Left ventricle myocardium superior (tissue), 1 donor: ENCODE results near the gene NR2F1-AS1. TPM values are rescaled to one million over a fixed set of nuclear protein-coding genes. Genes with fewer than 3 reads are reported as not detected.
"Not testable (repeated sequence)": the region's sequence is repeated elsewhere in the genome, so short reads cannot be mapped to it uniquely, and the experiment has no call there.

Experiments used
- ATAC-seq: fragments of 200-7000 bp; cut with Tn5 transposase; one replicate; pipeline ENCODE4 v1.9.1; 2020; ENCODE audit warnings: mild to moderate bottlenecking, moderate library complexity
- DNase-seq: peaks from one replicate; pipeline ENCODE4 v3.0.0-alpha.2; 2020
- intact Hi-C: fragments of 100-400 bp; cut with micrococcal nuclease; formaldehyde crosslinking; loops from one replicate; pipeline ENCODE4 v1.11.0; 2022
- total RNA-seq: library from RNA; stranded (reverse); fragmentation: NEBNext Ultra II Directional; extraction: Animal tissue kit (Norgen Biotek cat#: 25700); gene quantifications from one replicate; pipeline ENCODE4 v1.2.1, GENCODE V29; 2021
- donor health status: DM: no; HTN: yes; CAD: no; lungs with severe emphysema.

The NR2F1-AS1 gene
- total RNA-seq, 1 donor from 2014 or later: 0.57 TPM

GRCh38 chr5:93411716-93412115 lies 169.3 kb downstream of the NR2F1-AS1 start:
- intact Hi-C loops: no loop called here
- ATAC-seq (no peak), DNase-seq (no peak)

GRCh38 chr5:93409691-93410090 lies 171.3 kb downstream of the NR2F1-AS1 start:
- no peak for ATAC-seq
- intact Hi-C loops: no loop called here
- DNase-seq: no peak

- intact Hi-C loops: no loop called here
- DNase-seq (no peak), ATAC-seq (no peak)
Observed at GRCh38 chr5:93407454-93407853, 173.6 kb downstream of the NR2F1-AS1 start.

- DNase-seq: no peak
- ATAC-seq: no peak
- intact Hi-C loops: no loop called here
Observed at GRCh38 chr5:93406971-93407401, 174.0 kb downstream of the NR2F1-AS1 start.

- intact Hi-C loops: no loop called here
- no peak for DNase-seq
- ATAC-seq: no peak
Observed at GRCh38 chr5:93404246-93404645, 176.8 kb downstream of the NR2F1-AS1 start.

GRCh38 chr5:93403141-93403928 lies 177.7 kb downstream of the NR2F1-AS1 start:
- intact Hi-C loops: no loop called here
- ATAC-seq: no peak
- DNase-seq: no peak

GRCh38 chr5:93402451-93402850 lies 178.6 kb downstream of the NR2F1-AS1 start:
- intact Hi-C loops: no loop called here
- ATAC-seq (no peak), DNase-seq (no peak)

- intact Hi-C loops: no loop called here
- DNase-seq (no peak), ATAC-seq (no peak)
Observed at GRCh38 chr5:93401634-93402213, 179.3 kb downstream of the NR2F1-AS1 start.

- DNase-seq: no peak
- no peak for ATAC-seq
- intact Hi-C loops: no loop called here
Observed at GRCh38 chr5:93399675-93400074, 181.3 kb downstream of the NR2F1-AS1 start.

GRCh38 chr5:93395971-93396379 lies 185.0 kb downstream of the NR2F1-AS1 start:
- no peak for ATAC-seq
- no peak for DNase-seq
- intact Hi-C loops: no loop called here

- no peak for DNase-seq
- no peak for ATAC-seq
- intact Hi-C loops: no loop called here
Observed at GRCh38 chr5:93395010-93395409, 186.0 kb downstream of the NR2F1-AS1 start.

- intact Hi-C loops: no loop called here
Observed at GRCh38 chr5:93394301-93394700, 186.7 kb downstream of the NR2F1-AS1 start.

GRCh38 chr5:93391169-93391568 lies 189.8 kb downstream of the NR2F1-AS1 start:
- intact Hi-C loops, DNase-seq, ATAC-seq: not testable (repeated sequence)

More at GRCh38 chr5:93394301-93394700, 186.7 kb downstream of the NR2F1-AS1 start:
- ATAC-seq (no peak), DNase-seq (no peak)

GRCh38 chr5:93385655-93386054 lies 195.4 kb downstream of the NR2F1-AS1 start:
- ATAC-seq: no peak
- intact Hi-C loops: no loop called here

GRCh38 chr5:93384995-93385394 lies 196.0 kb downstream of the NR2F1-AS1 start:
- DNase-seq (no peak), ATAC-seq (no peak)
- intact Hi-C loops: no loop called here

More at GRCh38 chr5:93385655-93386054, 195.4 kb downstream of the NR2F1-AS1 start:
- no peak for DNase-seq

GRCh38 chr5:93384026-93384425 lies 197.0 kb downstream of the NR2F1-AS1 start:
- ATAC-seq (no peak), DNase-seq (no peak)
- intact Hi-C loops: no loop called here

GRCh38 chr5:93382188-93382825 lies 198.7 kb downstream of the NR2F1-AS1 start:
- ATAC-seq: no peak
- intact Hi-C loops: no loop called here
- DNase-seq: no peak

- ATAC-seq (no peak), DNase-seq (no peak)
- intact Hi-C loops: no loop called here
Observed at GRCh38 chr5:93381057-93381456, 200.0 kb downstream of the NR2F1-AS1 start.

- DNase-seq (no peak), ATAC-seq (no peak)
- intact Hi-C loops: no loop called here
Observed at GRCh38 chr5:93378073-93378472, 202.9 kb downstream of the NR2F1-AS1 start.

GRCh38 chr5:93371893-93372292 lies 209.1 kb downstream of the NR2F1-AS1 start:
- no peak for DNase-seq
- intact Hi-C loops: no loop called here
- no peak for ATAC-seq
